HepG2 (cell line): ENCODE measurements around the gene BSN. TPM values are rescaled to one million over a fixed set of nuclear protein-coding genes. Genes with fewer than 3 reads are reported as not detected.

Experiments used
- HOXA3 ChIP-seq: sonication (generic); formaldehyde crosslinking; IDR thresholded peaks from 2 replicates; pipeline ENCODE4 v1.5.0; 2020; ENCODE audit warnings: missing genetic modification reagents
- JDP2 ChIP-seq: sonication (generic); formaldehyde crosslinking; IDR thresholded peaks from 2 replicates; pipeline ENCODE4 v1.8.1; 2022; ENCODE audit warnings: missing genetic modification reagents, borderline replicate concordance
- KIAA2018 ChIP-seq: sonication (generic); formaldehyde crosslinking; IDR thresholded peaks from 2 replicates; pipeline ENCODE4 v1.5.0; 2020; ENCODE audit warnings: mild to moderate bottlenecking, missing genetic modification reagents, borderline replicate concordance
- NCOA1 ChIP-seq: sonication (generic); formaldehyde crosslinking; IDR thresholded peaks from 2 replicates; pipeline ENCODE4 v1.9.0; 2021; ENCODE audit warnings: missing genetic modification reagents
- PHF8 ChIP-seq: sonication (generic); formaldehyde crosslinking; IDR thresholded peaks from 2 replicates; pipeline ENCODE4 v1.5.0; 2020; ENCODE audit warnings: missing genetic modification reagents
- POLR2AphosphoS5 ChIP-seq: IDR thresholded peaks from 2 replicates; pipeline ENCODE4 v1.6.1; 2012; ENCODE audit warnings: low read depth, low read length
- U2AF1 ChIP-seq: fragments of 200-400 bp; formaldehyde crosslinking; optimal IDR thresholded peaks from 2 replicates; pipeline ENCODE3; 2017; ENCODE audit warnings: mild to moderate bottlenecking, low read depth, low read length
- ZNF160 ChIP-seq: sonication (generic); formaldehyde crosslinking; IDR thresholded peaks from 2 replicates; pipeline ENCODE4 v1.8.0; 2022; ENCODE audit warnings: mild to moderate bottlenecking, inconsistent platforms, missing genetic modification reagents
- ZNF335 ChIP-seq: sonication (generic); formaldehyde crosslinking; IDR thresholded peaks from 2 replicates; pipeline ENCODE4 v1.4.0; 2020; ENCODE audit warnings: missing genetic modification reagents
- ZNF431 ChIP-seq: sonication (generic); formaldehyde crosslinking; IDR thresholded peaks from 2 replicates; pipeline ENCODE4 v1.9.0; 2022; ENCODE audit warnings: missing genetic modification reagents, low read depth, mild to moderate bottlenecking, borderline replicate concordance
- ZNF567 ChIP-seq: sonication (generic); formaldehyde crosslinking; IDR thresholded peaks from 2 replicates; pipeline ENCODE4 v1.8.1; 2023; ENCODE audit warnings: mild to moderate bottlenecking, missing genetic modification reagents, borderline replicate concordance
- ZNF710 ChIP-seq: sonication (generic); formaldehyde crosslinking; IDR thresholded peaks from 2 replicates; pipeline ENCODE4 v1.5.0; 2020; ENCODE audit warnings: mild to moderate bottlenecking, missing genetic modification reagents, borderline replicate concordance
- ZNF724P ChIP-seq: sonication (generic); formaldehyde crosslinking; IDR thresholded peaks from 2 replicates; pipeline ENCODE4 v1.8.0; 2022; ENCODE audit warnings: missing genetic modification reagents, borderline replicate concordance
- ZSCAN31 ChIP-seq: sonication (generic); formaldehyde crosslinking; IDR thresholded peaks from 2 replicates; pipeline ENCODE4 v1.5.0; 2020; ENCODE audit warnings: low read depth, mild to moderate bottlenecking, missing genetic modification reagents
- polyA plus RNA-seq, 8 experiments: library from polyadenylated mRNA; depleted of rRNA in 3 of 8; stranded (reverse) in 7 of 8; unstranded in 1 of 8; fragments of >200 nt; fragmentation: Illumina TruSeq in 4 of 8; extraction: Trizol in 4 of 8; gene quantifications; 2 replicates each; pipeline versions ENCODE4 v1.2.1 to v1.2.3, GENCODE V29; 2011 to 2016; ENCODE audit warnings: low read depth in 4 of 8, missing spikeins in 1 of 8, mixed read lengths in 1 of 8; ENCODE audit not compliant: insufficient read depth in 1 of 8
- total RNA-seq, 5 experiments: library from RNA; depleted of rRNA; stranded (reverse); fragments of >200 nt; fragmentation: Illumina TruSeq; extraction: Trizol; gene quantifications; 2 replicates each; pipeline ENCODE4 v1.2.3, GENCODE V29; 2016; ENCODE audit warnings: low read depth in 1 of 5
- TF ChIP-seq, protein P1 (sequence below): sonication (generic); formaldehyde crosslinking; IDR thresholded peaks from 2 replicates; pipeline ENCODE4 v1.4.0; 2020; ENCODE audit warnings: mild to moderate bottlenecking, missing genetic modification reagents

BSN gene
- total and polyA plus RNA-seq, 2 of the 13 experiments (the other 11 are each of a cell fraction or from before 2014, with no cell fraction given): 0.42 to 0.86 TPM

DNA sequence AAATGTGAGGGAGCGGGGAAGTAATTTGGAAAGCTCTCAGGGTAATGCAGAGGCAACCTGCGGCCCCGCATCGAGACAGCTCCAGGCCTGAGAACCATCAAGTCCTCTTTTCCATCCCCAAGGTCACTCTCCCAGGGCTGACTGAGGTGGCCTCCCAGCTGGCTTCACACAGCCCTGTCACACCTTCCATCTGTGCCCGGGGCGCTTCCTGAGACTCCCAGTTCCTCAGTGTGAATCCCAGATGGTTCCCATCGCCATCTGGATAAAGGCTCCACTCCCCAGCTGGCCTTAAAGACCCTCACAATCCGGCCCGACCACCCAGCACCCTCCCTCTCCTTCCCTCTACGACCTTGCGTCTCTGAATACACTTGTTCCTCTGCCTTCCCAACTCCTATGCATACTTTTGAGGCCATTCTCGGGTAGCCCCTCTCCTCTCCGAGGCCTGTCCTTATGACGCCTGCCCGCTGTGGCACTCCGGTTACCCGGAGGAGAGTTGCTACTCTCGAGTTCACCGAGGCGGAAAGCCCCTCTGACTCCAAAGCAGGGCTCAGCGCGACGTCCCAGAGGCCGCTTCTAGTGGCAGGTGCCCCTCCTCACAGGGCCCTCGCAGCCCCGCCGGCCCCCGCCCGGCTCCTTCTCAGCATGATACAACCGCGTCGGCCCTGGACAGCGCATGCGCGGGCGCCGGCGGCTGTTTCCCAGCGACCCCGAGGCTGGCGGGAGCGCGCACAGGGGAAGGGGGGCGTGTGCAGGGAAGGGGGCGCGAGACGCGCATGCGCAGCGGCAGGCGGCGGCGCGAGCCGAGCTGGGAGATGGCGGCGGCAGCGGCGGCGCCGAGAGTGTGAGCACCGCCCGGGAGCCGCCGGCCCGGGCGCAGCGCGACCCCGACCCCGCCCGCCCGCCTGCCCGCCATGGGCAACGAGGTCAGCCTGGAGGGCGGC is at the start of gene BSN (continued):
- TF ChIP-seq ZNF710 (CRISPR knock-in tag): 0 out of 2 replicates have a peak, but pooled peaks have one; percentile 12
- TF ChIP-seq POLR2AphosphoS5: peak; percentile 50; the same call in 1 of the 2 replicates
- TF ChIP-seq ZNF160: peak; percentile 65; the same call in 1 of the 2 replicates
- 0 out of 2 replicates have a peak, but pooled peaks have one; percentile 28 for TF ChIP-seq ZNF335 (CRISPR knock-in tag)
- TF ChIP-seq ZSCAN31 (CRISPR knock-in tag): peak; percentile 40; the same call in 1 of the 2 replicates
- 0 out of 2 replicates have a peak, but pooled peaks have one; percentile 45 for TF ChIP-seq ZNF431
- peak; percentile 38; the same call in 1 of the 2 replicates for TF ChIP-seq ZNF724P (CRISPR knock-in tag)
- TF ChIP-seq U2AF1: no peak
- TF ChIP-seq HOXA3: 0 out of 2 replicates have a peak, but pooled peaks have one; percentile 13
- 0 out of 2 replicates have a peak, but pooled peaks have one; percentile 41 for TF ChIP-seq ZNF567 (CRISPR knock-in tag)
- TF ChIP-seq PHF8 (CRISPR knock-in tag): peak; percentile 78
- TF ChIP-seq JDP2: no peak; the same call in 1 of the 2 replicates
- TF ChIP-seq KIAA2018 (CRISPR knock-in tag): no peak
- no peak for TF ChIP-seq NCOA1 (CRISPR knock-in tag)
- TF ChIP-seq, protein P1, sequence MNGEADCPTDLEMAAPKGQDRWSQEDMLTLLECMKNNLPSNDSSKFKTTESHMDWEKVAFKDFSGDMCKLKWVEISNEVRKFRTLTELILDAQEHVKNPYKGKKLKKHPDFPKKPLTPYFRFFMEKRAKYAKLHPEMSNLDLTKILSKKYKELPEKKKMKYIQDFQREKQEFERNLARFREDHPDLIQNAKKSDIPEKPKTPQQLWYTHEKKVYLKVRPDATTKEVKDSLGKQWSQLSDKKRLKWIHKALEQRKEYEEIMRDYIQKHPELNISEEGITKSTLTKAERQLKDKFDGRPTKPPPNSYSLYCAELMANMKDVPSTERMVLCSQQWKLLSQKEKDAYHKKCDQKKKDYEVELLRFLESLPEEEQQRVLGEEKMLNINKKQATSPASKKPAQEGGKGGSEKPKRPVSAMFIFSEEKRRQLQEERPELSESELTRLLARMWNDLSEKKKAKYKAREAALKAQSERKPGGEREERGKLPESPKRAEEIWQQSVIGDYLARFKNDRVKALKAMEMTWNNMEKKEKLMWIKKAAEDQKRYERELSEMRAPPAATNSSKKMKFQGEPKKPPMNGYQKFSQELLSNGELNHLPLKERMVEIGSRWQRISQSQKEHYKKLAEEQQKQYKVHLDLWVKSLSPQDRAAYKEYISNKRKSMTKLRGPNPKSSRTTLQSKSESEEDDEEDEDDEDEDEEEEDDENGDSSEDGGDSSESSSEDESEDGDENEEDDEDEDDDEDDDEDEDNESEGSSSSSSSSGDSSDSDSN (CRISPR knock-in tag): peak; percentile 69
